H9 (cell line): ENCODE data around the gene MGRN1. TPM values are rescaled to one million over a fixed set of nuclear protein-coding genes. Genes with fewer than 3 reads are reported as not detected.

ENCODE experiments used
- DNase-seq: peaks from one replicate; pipeline ENCODE4 v3.0.0-alpha.2; 2017
- H2AFZ ChIP-seq: one replicate; pipeline ENCODE4 v1.6.1; 2013; ENCODE audit warnings: mild to moderate bottlenecking, low read length, control low read depth, moderate library complexity
- H2AK5ac ChIP-seq: 2 replicates; pipeline ENCODE4 v1.6.1; 2013; ENCODE audit warnings: low read length, control low read depth, mixed read lengths; ENCODE audit not compliant: insufficient read length
- H2BK120ac ChIP-seq: one replicate; pipeline ENCODE4 v1.6.1; 2013; ENCODE audit warnings: low read depth, mild to moderate bottlenecking, low read length, control low read depth, inconsistent platforms; ENCODE audit not compliant: poor library complexity, severe bottlenecking
- H2BK12ac ChIP-seq: 2 replicates; pipeline ENCODE4 v1.6.1; 2013; ENCODE audit warnings: low read length, control low read depth, mixed read lengths, low read depth; ENCODE audit not compliant: insufficient read length
- H2BK15ac ChIP-seq: 2 replicates; pipeline ENCODE4 v1.6.1; 2013; ENCODE audit warnings: low read depth, low read length, control low read depth
- H2BK20ac ChIP-seq: one replicate; pipeline ENCODE4 v1.6.1; 2013; ENCODE audit warnings: low read depth, mild to moderate bottlenecking, low read length, control low read depth, inconsistent platforms; ENCODE audit not compliant: poor library complexity, severe bottlenecking
- H2BK5ac ChIP-seq: 2 replicates; pipeline ENCODE4 v1.6.1; 2013; ENCODE audit warnings: low read length, control low read depth, mixed read lengths; ENCODE audit not compliant: insufficient read length
- H3K14ac ChIP-seq: 2 replicates; pipeline ENCODE4 v1.6.1; 2013; ENCODE audit warnings: low read length, control low read depth; ENCODE audit not compliant: insufficient read depth
- H3K18ac ChIP-seq: 2 replicates; pipeline ENCODE4 v1.6.1; 2013; ENCODE audit warnings: low read depth, mild to moderate bottlenecking, mixed read lengths, low read length, control low read depth; ENCODE audit not compliant: insufficient read length
- H3K23ac ChIP-seq: 2 replicates; pipeline ENCODE4 v1.6.1; 2013; ENCODE audit warnings: low read length, control low read depth, mixed read lengths, low read depth; ENCODE audit not compliant: insufficient read length
- H3K23me2 ChIP-seq: 2 replicates; pipeline ENCODE4 v1.6.1; 2013; ENCODE audit warnings: low read depth, mild to moderate bottlenecking, mixed read lengths, low read length, control low read depth; ENCODE audit not compliant: insufficient read length, poor library complexity, severe bottlenecking
- H3K27ac ChIP-seq: 2 replicates; pipeline ENCODE4 v1.5.1; 2013; ENCODE audit warnings: low read length, control low read depth, mixed read lengths, low read depth; ENCODE audit not compliant: insufficient read length
- H3K27me3 ChIP-seq: 2 replicates; pipeline ENCODE4 v1.6.1; 2013; ENCODE audit warnings: low read length, control low read depth, inconsistent platforms; ENCODE audit not compliant: insufficient read depth
- H3K4ac ChIP-seq: 2 replicates; pipeline ENCODE4 v1.6.1; 2013; ENCODE audit warnings: low read depth, mild to moderate bottlenecking, control low read depth, inconsistent platforms, low read length, moderate library complexity
- H3K4me1 ChIP-seq: 2 replicates; pipeline ENCODE4 v1.6.1; 2013; ENCODE audit warnings: low read length, control low read depth, inconsistent platforms; ENCODE audit not compliant: insufficient read depth
- H3K4me2 ChIP-seq: 2 replicates; pipeline ENCODE4 v1.6.1; 2013; ENCODE audit warnings: low read length, control low read depth, mixed read lengths; ENCODE audit not compliant: insufficient read length, insufficient read depth
- H3K56ac ChIP-seq: 2 replicates; pipeline ENCODE4 v1.6.1; 2013; ENCODE audit warnings: low read depth, mild to moderate bottlenecking, mixed read lengths, low read length, control low read depth; ENCODE audit not compliant: insufficient read length
- H3K79me1 ChIP-seq: 2 replicates; pipeline ENCODE4 v1.6.1; 2013; ENCODE audit warnings: low read depth, mild to moderate bottlenecking, moderate library complexity, low read length, control low read depth, inconsistent platforms; ENCODE audit not compliant: insufficient read depth, poor library complexity, severe bottlenecking
- H3K79me2 ChIP-seq: 2 replicates; pipeline ENCODE4 v1.6.1; 2013; ENCODE audit warnings: low read length, control low read depth, inconsistent platforms; ENCODE audit not compliant: insufficient read depth
- H3K9ac ChIP-seq: 2 replicates; pipeline ENCODE4 v1.6.1; 2013; ENCODE audit warnings: low read length, control low read depth, mixed read lengths; ENCODE audit not compliant: insufficient read length; ENCODE audit errors: extremely low read depth
- H3K9me3 ChIP-seq: one replicate; pipeline ENCODE4 v1.6.1; 2013; ENCODE audit warnings: low read depth, low read length, inconsistent platforms; ENCODE audit not compliant: control insufficient read depth
- H3T11ph ChIP-seq: one replicate; pipeline ENCODE4 v1.6.1; 2013; ENCODE audit warnings: mild to moderate bottlenecking, low read length, control low read depth, inconsistent platforms
- H4K20me1 ChIP-seq: one replicate; pipeline ENCODE4 v1.6.1; 2013; ENCODE audit not compliant: control insufficient read depth, insufficient read length, insufficient read depth
- H4K5ac ChIP-seq: 2 replicates; pipeline ENCODE4 v1.6.1; 2013; ENCODE audit warnings: low read depth, mild to moderate bottlenecking, mixed read lengths, low read length, control low read depth; ENCODE audit not compliant: insufficient read length
- H4K8ac ChIP-seq: replicated peaks from 2 replicates; pipeline ENCODE4 v1.6.1; 2013; ENCODE audit warnings: low read length, control low read depth, mixed read lengths, low read depth; ENCODE audit not compliant: insufficient read length
- H4K91ac ChIP-seq: 2 replicates; pipeline ENCODE4 v1.6.1; 2013; ENCODE audit warnings: low read depth, mild to moderate bottlenecking, moderate library complexity, mixed read lengths, low read length, control low read depth; ENCODE audit not compliant: insufficient read length
- H3K27ac Mint-ChIP-seq, 3 experiments: 2 replicates in 2 of 3; 3 replicates in 1 of 3; pipeline ENCODE4 v1.8.0; 2020 to 2021; ENCODE audit warnings: mixed read lengths in 3 of 3, mild to moderate bottlenecking in 1 of 3, moderate library complexity in 1 of 3
- H3K27me3 Mint-ChIP-seq: 2 replicates; pipeline ENCODE4 v1.8.0; 2021; ENCODE audit warnings: low read depth, mild to moderate bottlenecking, moderate library complexity, mixed read lengths
- H3K36me3 Mint-ChIP-seq, 3 experiments: 2 replicates in 2 of 3; 3 replicates in 1 of 3; pipeline ENCODE4 v1.8.0; 2020 to 2021; ENCODE audit warnings: low read depth in 3 of 3, mixed read lengths in 3 of 3; ENCODE audit not compliant: insufficient read depth in 1 of 3
- H3K4me1 Mint-ChIP-seq, 2 experiments: 2 replicates each; pipeline ENCODE4 v1.8.0; 2020; ENCODE audit warnings: mixed read lengths in 2 of 2
- H3K4me3 Mint-ChIP-seq, 2 experiments: 2 replicates in 1 of 2; 3 replicates in 1 of 2; pipeline ENCODE4 v1.8.0; 2020 to 2021; ENCODE audit warnings: mild to moderate bottlenecking in 2 of 2, mixed read lengths in 2 of 2, moderate library complexity in 1 of 2
- H3K9me3 Mint-ChIP-seq, 2 experiments: 2 replicates in 1 of 2; 3 replicates in 1 of 2; pipeline ENCODE4 v1.8.0; 2020; ENCODE audit warnings: mild to moderate bottlenecking in 2 of 2, mixed read lengths in 2 of 2, moderate library complexity in 1 of 2
- WGBS: extraction: QIAGEN DNeasy Blood & Tissue Kit; methylation state at CpG from one replicate; pipeline ENCODE4 v1.1.7; 2013; ENCODE audit warnings: missing lambda C conversion rate, low lambda C conversion rate, mixed read lengths; ENCODE audit not compliant: insufficient read length; ENCODE audit errors: extremely low coverage; 5-methylcytosine and 5-hydroxymethylcytosine counted together
- total RNA-seq: library from RNA; stranded (reverse); gene quantifications from 2 replicates; pipeline ENCODE4 v1.2.1, GENCODE V29; 2021
- TF ChIP-seq, protein P1 (sequence below): fragments of 200-600 bp; sonication (generic); conservative IDR thresholded peaks from 3 replicates; pipeline ENCODE4 v1.8.0; 2021; ENCODE audit warnings: antibody characterized with exemption, mild to moderate bottlenecking

MGRN1 gene
- total RNA-seq, 1 experiment from 2014 or later = 91.6 TPM

- Histone ChIP-seq H4K20me1 (no peaks in the 10 kb centered on the region), H3K79me1 (no peaks in the 10 kb centered on the region), H3K9me3 (no peaks in the 10 kb centered on the region), H2AFZ (no peak overlapping the region), H3K56ac (no peak overlapping the region), H2BK20ac (no peak overlapping the region), H3K79me2 (no peaks in the 10 kb centered on the region), H4K5ac (no peak overlapping the region), H3K23ac (no peak overlapping the region), H3K9ac (no peak overlapping the region), H3K23me2 (no peaks in the 10 kb centered on the region), H2BK5ac (no peak overlapping the region), H3K14ac (no peak overlapping the region), H3K27me3 (no peaks in the 10 kb centered on the region), H3T11ph (no peak overlapping the region), H2BK15ac (no peak overlapping the region; the same call in 1 of the 2 replicates), H4K91ac (no peak overlapping the region), H3K4me1 (no peaks in the 10 kb centered on the region; the same call in 1 of the 2 replicates), H3K4ac (no peak overlapping the region), H3K4me2 (no peak overlapping the region), H2BK12ac (no peak overlapping the region), H4K8ac (no peak overlapping the region), H3K27ac (no peak overlapping the region), H3K18ac (no peak overlapping the region), H2AK5ac (no peak overlapping the region), H2BK120ac (no peak overlapping the region)
- no peak overlapping the region; a peak in 1 of 5 replicates for H3K4me3 Mint-ChIP-seq
- no CpG with 5 or more reads among the region's 23 CpGs for WGBS
- DNase-seq = no peak
- no peaks in the 10 kb centered on the region for H3K27me3 Mint-ChIP-seq
- H3K9me3 Mint-ChIP-seq = no peaks in the 10 kb centered on the region
- TF ChIP-seq, protein P1, sequence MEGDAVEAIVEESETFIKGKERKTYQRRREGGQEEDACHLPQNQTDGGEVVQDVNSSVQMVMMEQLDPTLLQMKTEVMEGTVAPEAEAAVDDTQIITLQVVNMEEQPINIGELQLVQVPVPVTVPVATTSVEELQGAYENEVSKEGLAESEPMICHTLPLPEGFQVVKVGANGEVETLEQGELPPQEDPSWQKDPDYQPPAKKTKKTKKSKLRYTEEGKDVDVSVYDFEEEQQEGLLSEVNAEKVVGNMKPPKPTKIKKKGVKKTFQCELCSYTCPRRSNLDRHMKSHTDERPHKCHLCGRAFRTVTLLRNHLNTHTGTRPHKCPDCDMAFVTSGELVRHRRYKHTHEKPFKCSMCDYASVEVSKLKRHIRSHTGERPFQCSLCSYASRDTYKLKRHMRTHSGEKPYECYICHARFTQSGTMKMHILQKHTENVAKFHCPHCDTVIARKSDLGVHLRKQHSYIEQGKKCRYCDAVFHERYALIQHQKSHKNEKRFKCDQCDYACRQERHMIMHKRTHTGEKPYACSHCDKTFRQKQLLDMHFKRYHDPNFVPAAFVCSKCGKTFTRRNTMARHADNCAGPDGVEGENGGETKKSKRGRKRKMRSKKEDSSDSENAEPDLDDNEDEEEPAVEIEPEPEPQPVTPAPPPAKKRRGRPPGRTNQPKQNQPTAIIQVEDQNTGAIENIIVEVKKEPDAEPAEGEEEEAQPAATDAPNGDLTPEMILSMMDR = no peak
- H3K36me3 Mint-ChIP-seq = peaks cover 0 to 41% (median 5%) of the 10 kb centered on the region in 3 experiments; a peak in 4 of 7 replicates
- H3K4me1 Mint-ChIP-seq = peaks cover 2 to 8% of the 10 kb centered on the region in 2 experiments; a peak in 3 of 4 replicates
- H3K27ac Mint-ChIP-seq = peak overlapping the region; percentile 82 to 89 (median 88)
These were observed 51.5 kb downstream of the MGRN1 start for GRCh38 chr16:4675864-4676786.
